GM12864 (cell line): ENCODE results near the gene SUPT3H.
"Not testable (repeated sequence)": the region's sequence is repeated elsewhere in the genome, so short reads cannot be mapped to it uniquely, and the experiment has no call there.

Experiments used
- DNase-seq: peaks from one replicate; pipeline ENCODE4 v3.0.0-alpha.2; 2011; ENCODE audit warnings: low read depth
- H3K4me3 ChIP-seq: 2 replicates; pipeline ENCODE4 v1.5.1; 2011; ENCODE audit warnings: mild to moderate bottlenecking, low read depth, low read length, control low read depth
- CTCF ChIP-seq: IDR thresholded peaks from 2 replicates; pipeline ENCODE4 v1.5.1; 2011; ENCODE audit warnings: low read depth, mild to moderate bottlenecking, moderate library complexity, low read length, control low read depth, inconsistent platforms; ENCODE audit errors: missing control alignments

Gene SUPT3H

GRCh38 chr6:45302832-45303231 is 74.9 kb downstream of the SUPT3H start:
- TF ChIP-seq CTCF: no peak
- H3K4me3 ChIP-seq: no peak overlapping the region
- no peak for DNase-seq

- TF ChIP-seq CTCF: no peak
- no peak overlapping the region for H3K4me3 ChIP-seq
- no peak for DNase-seq
Observed at GRCh38 chr6:45301348-45302142, 76.2 kb downstream of the SUPT3H start.

- no peak for DNase-seq
- H3K4me3 ChIP-seq: no peak overlapping the region
- no peak for TF ChIP-seq CTCF
Observed at GRCh38 chr6:45300736-45301135, 77.0 kb downstream of the SUPT3H start.

- no peak for TF ChIP-seq CTCF
- no peak for DNase-seq
- H3K4me3 ChIP-seq: no peak overlapping the region
Observed at GRCh38 chr6:45299096-45299581, 78.6 kb downstream of the SUPT3H start.

GRCh38 chr6:45297320-45297719 is 80.4 kb downstream of the SUPT3H start:
- DNase-seq: no peak
- TF ChIP-seq CTCF: no peak

GRCh38 chr6:45294065-45294701 is 83.6 kb downstream of the SUPT3H start:
- DNase-seq: not testable (repeated sequence)

More at GRCh38 chr6:45297320-45297719, 80.4 kb downstream of the SUPT3H start:
- no peak overlapping the region for H3K4me3 ChIP-seq

GRCh38 chr6:45293306-45293705 is 84.4 kb downstream of the SUPT3H start:
- DNase-seq: no peak
- no peak for TF ChIP-seq CTCF
- H3K4me3 ChIP-seq: no peak overlapping the region

More at GRCh38 chr6:45294065-45294701, 83.6 kb downstream of the SUPT3H start:
- H3K4me3 ChIP-seq: not testable (repeated sequence)
